GM18511 (cell line): ENCODE results near the gene HLA-DMA.

Experiments
- ATAC-seq: cut with Tn5 transposase; IDR thresholded peaks from one replicate; pipeline ENCODE4 v1.9.1; 2021; ENCODE audit warnings: mild to moderate bottlenecking, moderate library complexity; ENCODE audit not compliant: unreplicated experiment

Gene HLA-DMA

DNA sequence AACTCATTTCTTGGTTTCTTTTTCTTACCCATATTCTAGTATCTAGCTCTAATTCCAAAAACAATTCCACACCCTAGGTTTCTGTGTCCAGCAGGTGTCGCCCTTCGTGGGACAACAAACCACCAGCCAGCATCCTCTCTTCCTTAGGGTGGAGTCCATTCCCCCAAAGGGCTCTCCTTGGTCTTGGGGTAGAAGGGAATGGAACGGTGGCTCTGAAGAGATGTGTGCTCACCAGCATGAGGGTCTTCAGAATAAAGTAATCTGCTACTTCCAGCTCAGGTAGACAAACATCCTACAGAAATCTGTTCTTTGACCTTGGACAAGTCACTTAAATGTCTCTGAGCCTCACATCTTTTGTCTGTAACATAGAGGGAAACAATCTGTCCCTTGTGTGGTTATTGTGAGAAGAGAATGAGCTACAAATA lies 19.2 kb downstream of the HLA-DMA start:
- ATAC-seq, result no peak

- ATAC-seq, result no peak
Measured at GRCh38 chr6:32932132-32932868, 20.6 kb downstream of the HLA-DMA start.

GRCh38 chr6:32931211-32931610 lies 21.7 kb downstream of the HLA-DMA start:
- no peak for ATAC-seq

DNA sequence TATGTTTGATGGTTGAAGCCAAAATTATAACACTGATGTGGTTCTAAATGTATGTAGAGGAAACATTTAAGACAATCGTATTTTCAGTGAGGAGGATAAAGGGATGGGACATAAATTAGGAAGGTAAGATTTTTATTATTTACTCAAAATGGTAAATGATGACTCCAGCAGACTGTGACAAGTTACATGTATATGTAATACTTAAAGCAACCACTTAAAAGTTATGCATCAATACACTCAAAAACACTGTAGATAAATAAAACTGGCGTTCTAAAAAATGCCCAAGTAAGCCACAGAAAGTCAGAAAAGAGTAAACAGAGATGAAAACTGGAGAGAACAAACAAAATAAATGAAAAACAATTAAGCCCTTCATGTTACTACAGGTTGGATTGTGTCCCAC lies 30.8 kb downstream of the HLA-DMA start:
- ATAC-seq, result no peak

GRCh38 chr6:32920715-32921114 lies 32.2 kb downstream of the HLA-DMA start:
- ATAC-seq, result no peak

GRCh38 chr6:32912951-32913350 lies 39.9 kb downstream of the HLA-DMA start:
- no peak for ATAC-seq

DNA sequence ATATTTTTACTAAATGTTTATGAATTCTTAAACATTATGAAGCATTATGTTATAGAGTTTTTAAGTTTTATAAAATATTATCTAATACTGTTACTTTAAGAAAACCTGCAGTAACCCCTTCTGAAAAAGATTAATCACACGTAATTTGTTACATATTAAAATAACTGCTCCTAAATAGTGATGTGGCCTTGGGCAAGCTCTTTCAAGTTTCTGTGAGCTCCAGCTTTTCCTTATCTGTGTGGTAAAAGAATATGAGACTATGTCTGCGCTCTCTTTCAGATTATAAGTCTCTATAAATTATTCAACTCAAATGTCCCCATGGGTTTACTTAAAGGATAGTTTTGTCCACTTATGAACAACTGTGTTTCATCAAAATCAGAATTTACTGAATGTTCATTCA lies 44.0 kb downstream of the HLA-DMA start:
- ATAC-seq, result no peak

DNA sequence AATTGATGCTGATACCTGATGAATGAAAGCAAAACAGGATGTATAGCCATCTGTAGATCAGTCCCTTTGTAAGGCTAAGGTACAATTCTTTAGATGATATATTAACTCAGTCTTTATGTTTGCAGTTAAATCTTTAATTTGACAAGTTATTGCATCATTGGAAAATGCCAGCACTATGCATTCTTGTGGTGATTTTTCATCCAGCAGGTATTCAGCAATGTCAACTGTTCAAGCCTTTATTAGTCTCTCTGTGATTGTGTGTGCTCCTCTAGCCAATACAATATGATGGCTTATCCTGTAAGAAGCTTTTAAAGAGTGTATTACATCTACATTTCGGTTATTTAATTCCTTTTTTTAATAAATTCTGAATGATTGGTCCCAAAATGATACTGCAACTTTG lies 46.4 kb downstream of the HLA-DMA start:
- ATAC-seq, result no peak

- ATAC-seq, result no peak
Measured at GRCh38 chr6:32905078-32905477, 47.8 kb downstream of the HLA-DMA start.

GRCh38 chr6:32903952-32904351 lies 48.9 kb downstream of the HLA-DMA start:
- no peak for ATAC-seq
